GM15510 (cell line): ENCODE measurements around the gene LBHD2.

Source experiments
- POLR2A ChIP-seq: IDR thresholded peaks from 3 replicates; pipeline ENCODE4 v1.6.1; 2011; ENCODE audit warnings: borderline replicate concordance; ENCODE audit not compliant: insufficient read length; ENCODE audit errors: extremely low read depth

The LBHD2 gene

GRCh38 chr14:103093856-103094405 lies 9.9 kb downstream of the LBHD2 start:
- TF ChIP-seq POLR2A: no peak

GRCh38 chr14:103094406-103095209 lies 10.6 kb downstream of the LBHD2 start, which contains the start of gene EXOC3L4:
EXOC3L4 (plus strand) TSS chr14:103094725; CDS start chr14:103100220, 5,495 bp downstream.
- TF ChIP-seq POLR2A: no peak

GRCh38 chr14:103095210-103095778 lies 11.3 kb downstream of the LBHD2 start:
- no peak for TF ChIP-seq POLR2A

GRCh38 chr14:103096387-103096786 lies 12.4 kb downstream of the LBHD2 start:
- TF ChIP-seq POLR2A: no peak

GRCh38 chr14:103097244-103097993 lies 13.4 kb downstream of the LBHD2 start:
- TF ChIP-seq POLR2A: no peak

- no peak for TF ChIP-seq POLR2A
Measured at GRCh38 chr14:103097994-103098957, 14.3 kb downstream of the LBHD2 start.

GRCh38 chr14:103099081-103099732 lies 15.2 kb downstream of the LBHD2 start:
- no peak for TF ChIP-seq POLR2A

- no peak for TF ChIP-seq POLR2A
Measured at GRCh38 chr14:103099733-103100280, 15.8 kb downstream of the LBHD2 start.

- TF ChIP-seq POLR2A: no peak
Measured at GRCh38 chr14:103100281-103101121, 16.5 kb downstream of the LBHD2 start.

- TF ChIP-seq POLR2A: no peak
Measured at GRCh38 chr14:103101257-103101962, 17.4 kb downstream of the LBHD2 start.

- TF ChIP-seq POLR2A: no peak
Measured at GRCh38 chr14:103101963-103102688, 18.1 kb downstream of the LBHD2 start.
